HEK293 (cell line): Measurements from ENCODE around the gene PLEKHO2.

Source experiments
- GLIS1 ChIP-seq: fragments of 450-650 bp; formaldehyde crosslinking; IDR thresholded peaks from 2 replicates; pipeline ENCODE4 v1.5.1; 2016; ENCODE audit warnings: missing biosample characterization, missing genetic modification characterization
- HOXC10 ChIP-seq: sonication (generic); formaldehyde crosslinking; IDR thresholded peaks from 2 replicates; pipeline ENCODE4 v1.8.1; 2023; ENCODE audit warnings: mild to moderate bottlenecking, missing genetic modification reagents
- KLF1 ChIP-seq: fragments of 450-650 bp; formaldehyde crosslinking; IDR thresholded peaks from 2 replicates; pipeline ENCODE4 v1.5.1; 2016; ENCODE audit warnings: missing biosample characterization, missing genetic modification characterization
- KLF10 ChIP-seq: fragments of 450-650 bp; IDR thresholded peaks from 2 replicates; pipeline ENCODE4 v1.5.1; 2018; ENCODE audit warnings: missing biosample characterization, mild to moderate bottlenecking, missing genetic modification characterization
- KLF7 ChIP-seq: fragments of 450-650 bp; formaldehyde crosslinking; IDR thresholded peaks from 2 replicates; pipeline ENCODE4 v1.5.1; 2016; ENCODE audit warnings: missing biosample characterization, missing genetic modification characterization, borderline replicate concordance
- KLF9 ChIP-seq: fragments of 450-650 bp; formaldehyde crosslinking; IDR thresholded peaks from 2 replicates; pipeline ENCODE4 v1.5.1; 2016; ENCODE audit warnings: missing biosample characterization, missing genetic modification characterization, low read depth
- MYNN ChIP-seq: fragments of 450-650 bp; formaldehyde crosslinking; IDR thresholded peaks from 2 replicates; pipeline ENCODE4 v1.5.1; 2016; ENCODE audit warnings: missing biosample characterization, missing genetic modification characterization, borderline replicate concordance
- MZF1 ChIP-seq: fragments of 450-650 bp; formaldehyde crosslinking; IDR thresholded peaks from 2 replicates; pipeline ENCODE4 v1.5.1; 2017; ENCODE audit warnings: missing biosample characterization, missing genetic modification characterization, borderline replicate concordance
- ZBTB48 ChIP-seq: fragments of 450-650 bp; formaldehyde crosslinking; IDR thresholded peaks from 2 replicates; pipeline ENCODE4 v1.5.1; 2016; ENCODE audit warnings: missing biosample characterization, missing genetic modification characterization
- ZFHX2 ChIP-seq: fragments of 450-650 bp; formaldehyde crosslinking; conservative IDR thresholded peaks from 2 replicates; pipeline ENCODE4 v1.5.1; 2016; ENCODE audit warnings: missing biosample characterization, missing genetic modification characterization
- ZNF112 ChIP-seq: fragments of 450-650 bp; formaldehyde crosslinking; IDR thresholded peaks from 2 replicates; pipeline ENCODE4 v1.5.0; 2017; ENCODE audit warnings: missing biosample characterization, missing genetic modification characterization
- ZNF16 ChIP-seq: fragments of 450-650 bp; formaldehyde crosslinking; IDR thresholded peaks from 2 replicates; pipeline ENCODE4 v1.5.1; 2016; ENCODE audit warnings: low read depth, missing biosample characterization, missing genetic modification characterization
- ZNF184 ChIP-seq: fragments of 450-650 bp; IDR thresholded peaks from 2 replicates; pipeline ENCODE4 v1.5.1; 2018; ENCODE audit warnings: missing biosample characterization, mild to moderate bottlenecking, missing genetic modification characterization
- ZNF2 ChIP-seq: fragments of 450-650 bp; formaldehyde crosslinking; IDR thresholded peaks from 2 replicates; pipeline ENCODE4 v1.5.1; 2016; ENCODE audit warnings: missing biosample characterization, missing genetic modification characterization
- ZNF223 ChIP-seq: fragments of 450-650 bp; formaldehyde crosslinking; IDR thresholded peaks from 2 replicates; pipeline ENCODE4 v1.5.1; 2016; ENCODE audit warnings: missing biosample characterization, missing genetic modification characterization
- ZNF324 ChIP-seq: fragments of 450-650 bp; formaldehyde crosslinking; IDR thresholded peaks from 2 replicates; pipeline ENCODE4 v1.5.1; 2016; ENCODE audit warnings: missing biosample characterization, missing genetic modification characterization
- ZNF473 ChIP-seq: fragments of 450-650 bp; formaldehyde crosslinking; IDR thresholded peaks from 2 replicates; pipeline ENCODE4 v1.5.1; 2017; ENCODE audit warnings: missing biosample characterization, missing genetic modification characterization
- ZNF501 ChIP-seq: fragments of 450-650 bp; formaldehyde crosslinking; IDR thresholded peaks from 2 replicates; pipeline ENCODE4 v1.5.1; 2016; ENCODE audit warnings: missing biosample characterization, missing genetic modification characterization
- ZNF561 ChIP-seq: fragments of 450-650 bp; IDR thresholded peaks from 2 replicates; pipeline ENCODE4 v1.5.1; 2018; ENCODE audit warnings: missing biosample characterization, missing genetic modification characterization, borderline replicate concordance
- ZNF626 ChIP-seq: fragments of 450-650 bp; sonication (Bioruptor Pico); formaldehyde crosslinking; IDR thresholded peaks from 2 replicates; pipeline ENCODE4 v1.5.1; 2018; ENCODE audit warnings: missing biosample characterization, missing genetic modification characterization, inconsistent platforms
- ZNF654 ChIP-seq: fragments of 450-650 bp; formaldehyde crosslinking; IDR thresholded peaks from 2 replicates; pipeline ENCODE4 v1.5.1; 2016; ENCODE audit warnings: low read depth, missing biosample characterization, missing genetic modification characterization
- ZNF791 ChIP-seq: fragments of 450-650 bp; formaldehyde crosslinking; IDR thresholded peaks from 2 replicates; pipeline ENCODE4 v1.5.1; 2016; ENCODE audit warnings: missing biosample characterization, missing genetic modification characterization
- ZSCAN23 ChIP-seq: fragments of 450-650 bp; formaldehyde crosslinking; IDR thresholded peaks from 2 replicates; pipeline ENCODE4 v1.5.1; 2016; ENCODE audit warnings: missing biosample characterization, missing genetic modification characterization
- ZSCAN30 ChIP-seq: fragments of 450-650 bp; IDR thresholded peaks from 2 replicates; pipeline ENCODE4 v1.5.1; 2018; ENCODE audit warnings: missing biosample characterization, mild to moderate bottlenecking, missing genetic modification characterization, moderate library complexity
- TF ChIP-seq, protein P1 (sequence below): fragments of 450-650 bp; IDR thresholded peaks from 2 replicates; pipeline ENCODE4 v1.5.1; 2018; ENCODE audit warnings: missing biosample characterization, mild to moderate bottlenecking, missing genetic modification characterization
- TF ChIP-seq, protein P2 (sequence below): fragments of 450-650 bp; formaldehyde crosslinking; optimal IDR thresholded peaks from 2 replicates; pipeline ENCODE3; 2016; ENCODE audit warnings: missing biosample characterization, mild to moderate bottlenecking, missing genetic modification characterization
- TF ChIP-seq, protein P3 (sequence below): fragments of 450-650 bp; formaldehyde crosslinking; IDR thresholded peaks from 2 replicates; pipeline ENCODE4 v1.5.1; 2016; ENCODE audit warnings: missing biosample characterization, missing genetic modification characterization
- TF ChIP-seq, protein P4 (sequence below): fragments of 450-650 bp; formaldehyde crosslinking; IDR thresholded peaks from 2 replicates; pipeline ENCODE4 v1.5.1; 2016; ENCODE audit warnings: missing biosample characterization, missing genetic modification characterization
- TF ChIP-seq, protein P5 (sequence below): fragments of 450-650 bp; IDR thresholded peaks from 2 replicates; pipeline ENCODE4 v1.5.1; 2018; ENCODE audit warnings: missing biosample characterization, missing genetic modification characterization
- TF ChIP-seq, protein P6 (sequence below): fragments of 450-650 bp; formaldehyde crosslinking; IDR thresholded peaks from 2 replicates; pipeline ENCODE4 v1.5.1; 2017; ENCODE audit warnings: missing biosample characterization, missing genetic modification characterization

Gene PLEKHO2

DNA sequence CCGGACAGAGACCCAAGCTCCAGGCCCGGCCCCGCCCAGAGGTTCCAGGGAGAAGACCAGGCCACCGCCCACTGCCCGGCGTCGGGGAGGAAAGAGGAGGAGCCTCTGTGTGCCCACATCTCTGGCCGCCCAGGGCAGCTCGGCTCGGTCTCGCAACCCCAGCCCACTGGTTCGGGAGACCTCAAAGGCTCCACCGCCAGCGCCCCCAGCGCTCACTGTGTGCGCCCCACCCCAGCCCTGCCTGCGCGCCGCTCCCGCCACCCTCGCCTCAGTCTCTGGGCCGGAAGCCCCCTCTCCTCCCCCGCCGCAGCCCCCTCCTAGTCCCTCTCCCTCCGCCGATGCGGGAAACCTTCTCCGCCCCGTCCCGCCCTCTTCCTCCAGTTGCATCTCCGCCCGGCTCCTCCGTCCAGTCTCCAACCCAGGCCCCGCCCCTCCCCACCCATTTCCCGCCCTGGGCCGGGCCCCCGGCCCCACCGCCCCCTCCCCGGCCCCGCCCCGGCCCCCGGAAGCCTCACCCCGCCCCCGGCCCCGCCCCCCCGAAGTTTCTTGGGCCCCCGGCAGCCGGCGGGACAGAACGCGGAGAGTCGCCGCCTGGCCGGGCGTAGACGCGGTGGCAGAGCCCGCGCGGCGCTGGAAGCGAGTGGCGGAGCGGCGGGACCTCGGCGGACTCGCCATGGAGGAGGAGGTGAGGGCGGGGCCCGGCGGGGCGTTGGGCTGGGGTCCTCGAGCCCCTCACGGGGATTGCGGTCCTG lies at the start of gene PLEKHO2 (continued):
- TF ChIP-seq, protein P1, sequence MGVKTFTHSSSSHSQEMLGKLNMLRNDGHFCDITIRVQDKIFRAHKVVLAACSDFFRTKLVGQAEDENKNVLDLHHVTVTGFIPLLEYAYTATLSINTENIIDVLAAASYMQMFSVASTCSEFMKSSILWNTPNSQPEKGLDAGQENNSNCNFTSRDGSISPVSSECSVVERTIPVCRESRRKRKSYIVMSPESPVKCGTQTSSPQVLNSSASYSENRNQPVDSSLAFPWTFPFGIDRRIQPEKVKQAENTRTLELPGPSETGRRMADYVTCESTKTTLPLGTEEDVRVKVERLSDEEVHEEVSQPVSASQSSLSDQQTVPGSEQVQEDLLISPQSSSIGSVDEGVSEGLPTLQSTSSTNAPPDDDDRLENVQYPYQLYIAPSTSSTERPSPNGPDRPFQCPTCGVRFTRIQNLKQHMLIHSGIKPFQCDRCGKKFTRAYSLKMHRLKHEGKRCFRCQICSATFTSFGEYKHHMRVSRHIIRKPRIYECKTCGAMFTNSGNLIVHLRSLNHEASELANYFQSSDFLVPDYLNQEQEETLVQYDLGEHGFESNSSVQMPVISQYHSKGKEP: no peak
- peak; percentile 21; the same call in 1 of the 2 replicates for TF ChIP-seq GLIS1 (tag by site-specific recombination)
- TF ChIP-seq, protein P2, sequence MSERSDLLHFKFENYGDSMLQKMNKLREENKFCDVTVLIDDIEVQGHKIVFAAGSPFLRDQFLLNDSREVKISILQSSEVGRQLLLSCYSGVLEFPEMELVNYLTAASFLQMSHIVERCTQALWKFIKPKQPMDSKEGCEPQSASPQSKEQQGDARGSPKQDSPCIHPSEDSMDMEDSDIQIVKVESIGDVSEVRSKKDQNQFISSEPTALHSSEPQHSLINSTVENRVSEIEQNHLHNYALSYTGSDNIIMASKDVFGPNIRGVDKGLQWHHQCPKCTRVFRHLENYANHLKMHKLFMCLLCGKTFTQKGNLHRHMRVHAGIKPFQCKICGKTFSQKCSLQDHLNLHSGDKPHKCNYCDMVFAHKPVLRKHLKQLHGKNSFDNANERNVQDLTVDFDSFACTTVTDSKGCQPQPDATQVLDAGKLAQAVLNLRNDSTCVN (tag by site-specific recombination): peak; percentile 59
- no peak for TF ChIP-seq ZBTB48
- TF ChIP-seq ZSCAN23 (tag by site-specific recombination): no peak
- TF ChIP-seq ZNF2 (tag by site-specific recombination): no peak
- TF ChIP-seq KLF9 (tag by site-specific recombination): peak; percentile 43
- TF ChIP-seq KLF1 (tag by site-specific recombination): peak; percentile 65
- TF ChIP-seq, protein P3, sequence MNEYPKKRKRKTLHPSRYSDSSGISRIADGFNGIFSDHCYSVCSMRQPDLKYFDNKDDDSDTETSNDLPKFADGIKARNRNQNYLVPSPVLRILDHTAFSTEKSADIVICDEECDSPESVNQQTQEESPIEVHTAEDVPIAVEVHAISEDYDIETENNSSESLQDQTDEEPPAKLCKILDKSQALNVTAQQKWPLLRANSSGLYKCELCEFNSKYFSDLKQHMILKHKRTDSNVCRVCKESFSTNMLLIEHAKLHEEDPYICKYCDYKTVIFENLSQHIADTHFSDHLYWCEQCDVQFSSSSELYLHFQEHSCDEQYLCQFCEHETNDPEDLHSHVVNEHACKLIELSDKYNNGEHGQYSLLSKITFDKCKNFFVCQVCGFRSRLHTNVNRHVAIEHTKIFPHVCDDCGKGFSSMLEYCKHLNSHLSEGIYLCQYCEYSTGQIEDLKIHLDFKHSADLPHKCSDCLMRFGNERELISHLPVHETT (tag by site-specific recombination): no peak
- TF ChIP-seq KLF10 (tag by site-specific recombination): 0 out of 2 replicates have a peak, but pooled peaks have one; percentile 22
- TF ChIP-seq MZF1 (tag by site-specific recombination): no peak
- TF ChIP-seq, protein P4, sequence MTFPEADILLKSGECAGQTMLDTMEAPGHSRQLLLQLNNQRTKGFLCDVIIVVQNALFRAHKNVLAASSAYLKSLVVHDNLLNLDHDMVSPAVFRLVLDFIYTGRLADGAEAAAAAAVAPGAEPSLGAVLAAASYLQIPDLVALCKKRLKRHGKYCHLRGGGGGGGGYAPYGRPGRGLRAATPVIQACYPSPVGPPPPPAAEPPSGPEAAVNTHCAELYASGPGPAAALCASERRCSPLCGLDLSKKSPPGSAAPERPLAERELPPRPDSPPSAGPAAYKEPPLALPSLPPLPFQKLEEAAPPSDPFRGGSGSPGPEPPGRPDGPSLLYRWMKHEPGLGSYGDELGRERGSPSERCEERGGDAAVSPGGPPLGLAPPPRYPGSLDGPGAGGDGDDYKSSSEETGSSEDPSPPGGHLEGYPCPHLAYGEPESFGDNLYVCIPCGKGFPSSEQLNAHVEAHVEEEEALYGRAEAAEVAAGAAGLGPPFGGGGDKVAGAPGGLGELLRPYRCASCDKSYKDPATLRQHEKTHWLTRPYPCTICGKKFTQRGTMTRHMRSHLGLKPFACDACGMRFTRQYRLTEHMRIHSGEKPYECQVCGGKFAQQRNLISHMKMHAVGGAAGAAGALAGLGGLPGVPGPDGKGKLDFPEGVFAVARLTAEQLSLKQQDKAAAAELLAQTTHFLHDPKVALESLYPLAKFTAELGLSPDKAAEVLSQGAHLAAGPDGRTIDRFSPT (tag by site-specific recombination): no peak; the same call in 1 of the 2 replicates
- 0 out of 2 replicates have a peak, but pooled peaks have one; percentile 21 for TF ChIP-seq KLF7 (tag by site-specific recombination)
- no peak for TF ChIP-seq ZNF112 (tag by site-specific recombination)
- TF ChIP-seq HOXC10: no peak
- no peak for TF ChIP-seq ZNF501 (tag by site-specific recombination)
- no peak for TF ChIP-seq MYNN (tag by site-specific recombination)
- no peak for TF ChIP-seq ZSCAN30 (tag by site-specific recombination)
- TF ChIP-seq ZNF184 (tag by site-specific recombination): no peak
- TF ChIP-seq ZNF791 (tag by site-specific recombination): no peak
- no peak for TF ChIP-seq ZNF324 (tag by site-specific recombination)
- TF ChIP-seq, protein P5, sequence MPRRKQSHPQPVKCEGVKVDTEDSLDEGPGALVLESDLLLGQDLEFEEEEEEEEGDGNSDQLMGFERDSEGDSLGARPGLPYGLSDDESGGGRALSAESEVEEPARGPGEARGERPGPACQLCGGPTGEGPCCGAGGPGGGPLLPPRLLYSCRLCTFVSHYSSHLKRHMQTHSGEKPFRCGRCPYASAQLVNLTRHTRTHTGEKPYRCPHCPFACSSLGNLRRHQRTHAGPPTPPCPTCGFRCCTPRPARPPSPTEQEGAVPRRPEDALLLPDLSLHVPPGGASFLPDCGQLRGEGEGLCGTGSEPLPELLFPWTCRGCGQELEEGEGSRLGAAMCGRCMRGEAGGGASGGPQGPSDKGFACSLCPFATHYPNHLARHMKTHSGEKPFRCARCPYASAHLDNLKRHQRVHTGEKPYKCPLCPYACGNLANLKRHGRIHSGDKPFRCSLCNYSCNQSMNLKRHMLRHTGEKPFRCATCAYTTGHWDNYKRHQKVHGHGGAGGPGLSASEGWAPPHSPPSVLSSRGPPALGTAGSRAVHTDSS (tag by site-specific recombination): no peak
- TF ChIP-seq ZNF626: no peak
- no peak for TF ChIP-seq ZNF473 (tag by site-specific recombination)
- no peak for TF ChIP-seq ZNF223 (tag by site-specific recombination)
- TF ChIP-seq ZNF16 (tag by site-specific recombination): no peak
- TF ChIP-seq ZNF654 (tag by site-specific recombination): no peak
- TF ChIP-seq, protein P6, sequence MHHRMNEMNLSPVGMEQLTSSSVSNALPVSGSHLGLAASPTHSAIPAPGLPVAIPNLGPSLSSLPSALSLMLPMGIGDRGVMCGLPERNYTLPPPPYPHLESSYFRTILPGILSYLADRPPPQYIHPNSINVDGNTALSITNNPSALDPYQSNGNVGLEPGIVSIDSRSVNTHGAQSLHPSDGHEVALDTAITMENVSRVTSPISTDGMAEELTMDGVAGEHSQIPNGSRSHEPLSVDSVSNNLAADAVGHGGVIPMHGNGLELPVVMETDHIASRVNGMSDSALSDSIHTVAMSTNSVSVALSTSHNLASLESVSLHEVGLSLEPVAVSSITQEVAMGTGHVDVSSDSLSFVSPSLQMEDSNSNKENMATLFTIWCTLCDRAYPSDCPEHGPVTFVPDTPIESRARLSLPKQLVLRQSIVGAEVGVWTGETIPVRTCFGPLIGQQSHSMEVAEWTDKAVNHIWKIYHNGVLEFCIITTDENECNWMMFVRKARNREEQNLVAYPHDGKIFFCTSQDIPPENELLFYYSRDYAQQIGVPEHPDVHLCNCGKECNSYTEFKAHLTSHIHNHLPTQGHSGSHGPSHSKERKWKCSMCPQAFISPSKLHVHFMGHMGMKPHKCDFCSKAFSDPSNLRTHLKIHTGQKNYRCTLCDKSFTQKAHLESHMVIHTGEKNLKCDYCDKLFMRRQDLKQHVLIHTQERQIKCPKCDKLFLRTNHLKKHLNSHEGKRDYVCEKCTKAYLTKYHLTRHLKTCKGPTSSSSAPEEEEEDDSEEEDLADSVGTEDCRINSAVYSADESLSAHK (tag by site-specific recombination): no peak
- TF ChIP-seq ZFHX2 (tag by site-specific recombination): peak; percentile 86
- TF ChIP-seq ZNF561 (tag by site-specific recombination): no peak
